GM19043 (cell line): ENCODE results near the gene ADAMTS13.
"Not testable (repeated sequence)": the region's sequence is repeated elsewhere in the genome, so short reads cannot be mapped to it uniquely, and the experiment has no call there.

Experiments used
- ATAC-seq: cut with Tn5 transposase; IDR thresholded peaks from one replicate; pipeline ENCODE4 v1.9.1; 2021; ENCODE audit warnings: low read depth; ENCODE audit not compliant: unreplicated experiment

Gene ADAMTS13

GRCh38 chr9:133391449-133391848 lies 30.7 kb upstream of the ADAMTS13 start:
- ATAC-seq, result not testable (repeated sequence)

DNA sequence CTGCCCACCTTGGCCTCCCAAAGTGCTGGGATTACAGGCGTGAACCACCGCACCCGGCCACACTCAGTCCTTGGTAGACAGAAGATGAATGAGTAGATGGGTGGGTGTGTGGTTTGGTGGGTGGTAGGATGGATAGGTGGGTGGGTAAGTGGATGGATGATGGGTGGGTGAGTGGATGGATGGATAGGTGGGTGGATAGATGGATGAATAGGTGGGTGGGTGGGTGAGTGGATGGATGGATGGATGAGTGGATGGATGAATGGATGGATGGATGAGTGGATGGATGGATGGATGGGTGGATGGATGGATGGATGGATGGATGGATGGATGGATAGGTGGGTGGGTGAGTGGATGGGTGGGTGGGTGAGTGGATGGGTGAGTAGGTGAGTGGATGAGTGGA lies 29.9 kb upstream of the ADAMTS13 start:
- ATAC-seq, result not testable (repeated sequence)

- no peak for ATAC-seq
These were observed 28.8 kb upstream of the ADAMTS13 start for GRCh38 chr9:133393399-133393798.

GRCh38 chr9:133394687-133395271 lies 27.4 kb upstream of the ADAMTS13 start:
- ATAC-seq, result no peak

- no peak for ATAC-seq
These were observed 25.2 kb upstream of the ADAMTS13 start for GRCh38 chr9:133396952-133397351.

- ATAC-seq, result no peak
These were observed 24.8 kb upstream of the ADAMTS13 start for GRCh38 chr9:133397370-133397769.

DNA sequence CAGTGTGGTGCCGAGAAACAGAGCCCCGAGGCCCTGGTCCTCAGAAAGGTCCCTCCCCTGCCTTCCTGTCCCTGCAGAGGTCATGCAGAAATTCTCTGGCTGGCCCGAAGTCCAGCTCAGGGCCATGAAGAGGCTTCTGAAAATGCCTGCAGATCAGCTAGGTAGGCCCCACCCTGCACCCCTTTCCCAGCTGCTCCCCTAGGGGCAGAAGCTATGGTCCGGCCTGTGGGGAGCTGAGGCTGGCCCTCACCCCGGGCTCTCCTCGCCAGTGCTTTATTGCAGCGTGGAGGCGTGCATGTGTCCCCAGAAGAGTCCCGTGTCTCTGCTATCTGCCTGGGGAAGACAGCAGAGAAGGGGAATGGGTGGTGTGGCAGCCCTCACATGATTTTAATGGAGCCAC lies 24.3 kb upstream of the ADAMTS13 start:
- ATAC-seq, result no peak

- no peak for ATAC-seq
These were observed 21.9 kb upstream of the ADAMTS13 start for GRCh38 chr9:133400292-133400691.

- no peak for ATAC-seq
These were observed 20.6 kb upstream of the ADAMTS13 start for GRCh38 chr9:133401588-133401987.

DNA sequence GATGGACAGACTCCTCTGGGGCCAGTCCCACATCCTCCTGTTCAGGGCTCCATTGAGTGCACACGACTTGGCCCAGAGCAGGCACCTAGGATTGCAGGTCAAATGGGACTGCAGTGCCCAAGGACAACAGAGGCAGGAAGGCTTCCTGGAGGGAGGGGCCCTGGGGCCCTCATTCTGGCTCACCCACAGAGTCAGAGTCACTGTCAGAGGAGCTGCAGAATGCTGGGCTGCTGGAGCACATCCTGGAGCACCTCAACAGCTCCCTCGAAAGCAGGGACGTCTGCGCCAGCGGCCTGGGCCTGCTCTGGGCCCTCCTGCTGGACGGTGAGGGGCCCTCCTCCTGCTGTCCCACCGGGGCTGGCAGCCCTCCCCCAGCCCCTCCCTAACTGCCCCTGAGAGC lies 19.5 kb upstream of the ADAMTS13 start:
- no peak for ATAC-seq

DNA sequence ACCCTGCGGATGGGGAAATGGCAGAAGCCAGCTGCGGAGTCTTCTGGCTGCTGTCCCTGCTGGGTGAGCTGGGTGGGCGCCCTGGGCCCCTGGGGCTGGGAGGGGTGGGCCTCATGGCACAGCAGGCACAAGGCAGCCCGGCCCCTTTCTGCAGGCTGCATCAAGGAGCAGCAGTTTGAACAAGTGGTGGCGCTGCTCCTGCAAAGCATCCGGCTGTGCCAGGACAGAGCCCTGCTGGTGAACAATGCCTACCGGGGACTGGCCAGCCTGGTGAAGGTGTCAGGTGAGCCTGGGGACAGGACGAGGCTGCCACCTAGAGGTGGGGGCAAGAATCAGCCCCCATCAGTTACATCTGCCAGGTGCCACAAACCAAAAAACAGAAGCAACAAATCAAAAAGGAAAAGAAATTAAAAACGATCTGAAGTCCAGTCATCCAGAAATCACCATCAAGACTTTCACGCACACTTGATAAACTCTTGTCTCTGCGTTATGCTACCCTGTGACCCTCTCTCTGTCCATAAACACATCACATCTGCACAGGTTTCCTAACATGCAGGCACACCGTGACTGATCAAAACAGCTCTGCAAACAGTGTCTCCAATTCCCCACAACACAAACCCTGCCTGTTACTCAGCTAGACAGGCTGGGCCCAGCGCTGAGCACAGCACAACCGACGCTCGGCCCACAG lies 18.3 kb upstream of the ADAMTS13 start:
- no peak for ATAC-seq

- no peak for ATAC-seq
These were observed 17.6 kb upstream of the ADAMTS13 start for GRCh38 chr9:133404454-133405002.

GRCh38 chr9:133405508-133406438 lies 16.4 kb upstream of the ADAMTS13 start:
- ATAC-seq, result no peak

DNA sequence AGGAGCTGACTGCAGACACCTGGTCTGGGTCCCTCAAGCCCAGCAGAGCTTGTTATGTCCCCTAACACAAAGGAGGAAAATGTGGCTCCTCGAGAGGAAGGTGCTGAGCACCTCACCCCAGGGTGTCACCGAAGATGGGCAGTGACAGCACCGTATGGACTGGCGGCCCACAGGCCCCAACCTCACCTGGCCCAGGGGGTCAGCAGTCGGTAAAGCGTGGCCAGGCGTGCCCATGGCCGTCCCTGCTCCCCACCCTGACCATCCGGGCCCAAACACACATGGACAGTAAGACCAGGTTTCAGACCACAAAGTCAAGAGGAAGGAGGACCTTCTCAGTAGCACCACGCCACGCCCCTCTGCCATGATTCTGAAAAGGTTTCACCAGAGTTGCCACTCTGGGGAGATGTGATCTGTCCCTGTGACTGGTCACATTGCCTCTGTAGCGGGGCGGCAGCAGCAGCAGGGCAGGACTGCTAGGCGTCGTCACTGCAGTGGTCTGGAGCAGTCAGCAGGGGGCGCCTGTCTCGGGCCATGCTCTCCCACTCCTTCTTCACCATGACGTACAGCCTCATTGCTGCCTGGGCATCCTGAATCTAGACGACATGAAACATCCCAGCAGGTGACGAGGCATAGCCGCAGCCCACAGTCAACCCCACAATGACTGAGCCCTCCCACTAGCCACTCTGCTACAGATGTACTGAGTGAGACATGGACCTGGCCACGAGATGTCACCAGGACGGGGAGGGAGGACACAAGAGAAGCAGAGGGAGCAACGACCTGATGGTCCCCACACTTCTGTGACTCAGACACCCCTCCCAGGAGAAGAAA lies 15.5 kb upstream of the ADAMTS13 start:
- no peak for ATAC-seq

GRCh38 chr9:133408042-133408441 lies 14.1 kb upstream of the ADAMTS13 start:
- no peak for ATAC-seq

- ATAC-seq, result no peak
These were observed 7.0 kb upstream of the ADAMTS13 start for GRCh38 chr9:133415170-133415569.

DNA sequence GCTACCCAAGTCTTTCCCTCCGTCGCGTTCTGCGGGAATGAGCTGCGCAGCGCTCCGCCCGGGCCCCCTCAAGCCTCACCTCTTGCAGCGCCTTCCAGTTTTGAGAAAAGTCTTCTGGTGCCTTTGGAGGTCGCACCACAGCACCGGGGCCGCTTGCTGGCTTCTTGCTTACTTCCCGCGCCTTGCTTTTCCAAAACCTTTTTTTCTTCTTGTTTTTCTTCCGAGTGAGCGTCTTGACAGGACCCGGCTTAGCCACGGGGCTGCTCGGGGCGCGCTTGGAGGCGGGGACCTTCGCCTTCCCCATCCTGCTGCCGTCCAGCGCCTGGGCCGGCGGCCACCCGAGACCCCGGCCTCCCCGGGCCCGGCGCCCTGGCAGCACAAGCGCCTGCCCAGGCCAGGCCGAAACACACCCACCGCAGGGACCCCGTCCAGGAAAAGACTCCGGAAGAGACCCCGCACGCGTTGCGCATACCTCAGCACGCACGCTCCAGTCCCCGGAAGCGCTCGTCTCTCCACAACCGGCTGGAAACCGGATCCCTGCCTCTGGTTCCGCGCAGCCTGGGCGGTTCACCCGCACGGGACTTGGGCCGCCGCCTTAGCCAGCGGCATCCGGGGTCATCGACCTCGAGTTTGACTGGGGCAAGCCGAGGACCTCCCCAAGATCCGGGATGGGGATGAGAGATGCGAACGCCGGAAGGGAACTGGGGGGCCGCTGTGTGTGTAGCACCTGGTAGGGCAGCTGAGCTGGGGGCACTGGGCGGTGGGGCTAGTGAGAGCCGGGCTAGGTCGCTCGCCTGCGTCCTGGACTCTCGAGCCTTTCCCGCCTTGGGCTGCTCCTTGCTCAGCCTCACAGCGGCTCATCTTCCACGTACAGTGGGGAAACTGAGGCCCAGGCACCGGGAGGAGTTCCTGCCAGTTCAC lies 4.4 kb upstream of the ADAMTS13 start, which contains the start of gene REXO4:
Gene REXO4, minus strand, starts transcription at position 470 of the 921 bp plus-strand sequence. Its CDS starts 166 bp downstream, at position 304.
- ATAC-seq, result peak; percentile 77

DNA sequence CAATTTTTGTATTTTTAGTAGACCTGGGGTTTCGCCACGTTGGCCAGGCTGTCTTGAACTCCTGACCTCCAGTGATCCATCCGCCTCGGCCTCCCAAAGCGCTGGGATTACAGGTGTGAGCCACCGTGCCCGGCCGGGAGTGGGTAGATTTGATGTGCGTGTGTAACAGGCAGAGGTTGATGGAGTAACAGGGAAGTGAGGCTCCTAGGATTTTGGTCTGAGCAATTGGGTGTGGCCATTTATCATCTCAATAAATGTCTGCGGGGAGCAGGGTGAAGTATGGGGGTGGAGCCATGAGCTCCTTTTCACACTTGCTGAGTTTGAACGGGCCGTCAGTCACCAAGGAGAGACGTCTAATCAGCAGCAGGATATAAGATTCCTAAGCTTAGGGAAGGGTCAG lies 3.2 kb upstream of the ADAMTS13 start:
- no peak for ATAC-seq

DNA sequence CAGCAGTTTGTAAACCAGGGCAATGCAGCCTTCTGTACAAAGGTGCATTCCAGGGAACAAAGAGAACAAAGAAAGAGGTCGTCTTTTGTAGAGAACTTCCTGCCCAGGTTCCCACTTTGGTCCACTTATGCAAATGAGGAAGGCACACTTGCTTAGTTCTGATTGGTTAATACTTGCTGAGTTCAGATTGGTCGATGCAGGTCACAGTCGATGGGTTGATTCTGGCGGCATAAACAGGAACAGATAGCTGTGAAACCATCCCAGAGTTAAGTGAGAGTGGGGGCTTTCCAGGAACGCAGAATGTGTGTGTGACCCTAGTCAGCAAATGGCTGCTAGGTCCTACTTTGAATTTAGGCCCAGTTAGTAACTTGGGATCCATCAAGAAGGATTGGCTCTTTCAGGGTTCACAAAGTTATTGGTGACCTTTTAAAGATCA lies 1.8 kb upstream of the ADAMTS13 start:
- no peak for ATAC-seq
